Mammary epithelial cell (primary cell): Measurements from ENCODE around the gene RAB17.
"Not testable (repeated sequence)": the region's sequence is repeated elsewhere in the genome, so short reads cannot be mapped to it uniquely, and the experiment has no call there.

Source experiments
- EZH2 ChIP-seq: IDR thresholded peaks from 2 replicates; pipeline ENCODE4 v1.6.1; 2012; ENCODE audit warnings: low read length, inconsistent platforms, borderline replicate concordance
- TF ChIP-seq, protein P1 (sequence below), 2 donors: IDR thresholded peaks in 1 of 2; conservative IDR thresholded peaks in 1 of 2; 2 replicates each; pipeline ENCODE4 v1.5.1; 2011 to 2012; ENCODE audit warnings: inconsistent platforms in 2 of 2, low read length in 2 of 2, mild to moderate bottlenecking in 2 of 2, control low read depth in 1 of 2, low read depth in 1 of 2; ENCODE audit not compliant: insufficient read depth in 1 of 2; ENCODE audit errors: extremely low read depth in 1 of 2

DNA sequence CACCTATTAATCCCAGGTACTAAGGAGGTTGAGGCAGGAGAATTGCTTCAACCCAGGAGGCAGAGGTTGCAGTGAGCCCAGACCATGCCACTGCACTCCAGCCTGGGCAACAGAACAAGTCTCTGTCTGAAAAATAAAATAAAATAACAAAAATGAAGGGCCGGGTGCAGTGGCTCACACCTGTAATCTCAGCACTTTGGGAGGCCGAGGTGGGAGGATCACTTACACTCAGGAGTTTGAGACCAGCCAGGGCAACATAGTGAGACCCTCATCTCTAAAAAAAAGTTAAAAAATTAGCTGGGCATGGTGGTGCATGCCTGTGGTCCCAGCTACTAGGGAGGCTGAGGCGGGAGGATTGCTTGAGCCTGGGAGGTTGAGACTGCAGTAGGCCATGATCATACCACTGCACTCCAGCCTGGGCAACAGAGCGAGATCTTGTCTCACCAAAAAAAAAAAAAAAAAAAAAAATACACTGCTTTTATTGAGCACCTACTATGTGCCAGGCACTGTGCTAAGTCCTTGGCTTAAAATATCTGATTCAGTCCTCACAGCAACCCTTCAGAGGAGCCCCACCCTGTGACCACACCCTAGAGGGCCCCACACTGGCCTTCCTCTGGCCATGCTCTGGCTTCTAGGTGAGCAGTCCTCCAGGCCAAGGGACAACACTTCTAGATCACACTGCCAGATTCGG lies 5.4 kb upstream of the RAB17 start:
- TF ChIP-seq, protein P1, sequence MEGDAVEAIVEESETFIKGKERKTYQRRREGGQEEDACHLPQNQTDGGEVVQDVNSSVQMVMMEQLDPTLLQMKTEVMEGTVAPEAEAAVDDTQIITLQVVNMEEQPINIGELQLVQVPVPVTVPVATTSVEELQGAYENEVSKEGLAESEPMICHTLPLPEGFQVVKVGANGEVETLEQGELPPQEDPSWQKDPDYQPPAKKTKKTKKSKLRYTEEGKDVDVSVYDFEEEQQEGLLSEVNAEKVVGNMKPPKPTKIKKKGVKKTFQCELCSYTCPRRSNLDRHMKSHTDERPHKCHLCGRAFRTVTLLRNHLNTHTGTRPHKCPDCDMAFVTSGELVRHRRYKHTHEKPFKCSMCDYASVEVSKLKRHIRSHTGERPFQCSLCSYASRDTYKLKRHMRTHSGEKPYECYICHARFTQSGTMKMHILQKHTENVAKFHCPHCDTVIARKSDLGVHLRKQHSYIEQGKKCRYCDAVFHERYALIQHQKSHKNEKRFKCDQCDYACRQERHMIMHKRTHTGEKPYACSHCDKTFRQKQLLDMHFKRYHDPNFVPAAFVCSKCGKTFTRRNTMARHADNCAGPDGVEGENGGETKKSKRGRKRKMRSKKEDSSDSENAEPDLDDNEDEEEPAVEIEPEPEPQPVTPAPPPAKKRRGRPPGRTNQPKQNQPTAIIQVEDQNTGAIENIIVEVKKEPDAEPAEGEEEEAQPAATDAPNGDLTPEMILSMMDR (conservative IDR thresholded peaks at IDR 0.05 in 1 of 2, IDR thresholded peaks at IDR 0.05 in 1 of 2; ENCODE audit: extremely low read depth in 1 of 2, insufficient read depth in 1 of 2, low read depth in 1 of 2, low read length in 2 of 2): not testable (repeated sequence)
- TF ChIP-seq EZH2: not testable (repeated sequence)
